Calu3 (cell line): ENCODE results near the gene CER1. TPM values are rescaled to one million over a fixed set of nuclear protein-coding genes. Genes with fewer than 3 reads are reported as not detected.

Source experiments
- BruUV-seq: library from RNA; stranded (reverse); fragments of 400-500 nt; replicated peaks from 2 replicates; lab custom pipeline; 2021; lab: Mats Ljungman, UMichigan
- CTCF ChIA-PET: fragments of 300-600 bp; sonication (Branson Sonifier 250); formaldehyde crosslinking; loops from one replicate; lab custom pipeline; 2022; ENCODE audit warnings: antibody characterized with exemption; lab: Charles Lee
- DNase-seq: peaks from one replicate; pipeline ENCODE4 v3.0.0; 2022
- H3K27ac Mint-ChIP-seq: one replicate; pipeline ENCODE4 v1.8.0; 2022; ENCODE audit warnings: mixed read lengths; ENCODE audit not compliant: unreplicated experiment
- H3K27me3 Mint-ChIP-seq: one replicate; pipeline ENCODE4 v1.8.0; 2022; ENCODE audit warnings: mixed read lengths; ENCODE audit not compliant: unreplicated experiment
- H3K36me3 Mint-ChIP-seq: one replicate; pipeline ENCODE4 v1.8.0; 2022; ENCODE audit warnings: mild to moderate bottlenecking, moderate library complexity, mixed read lengths; ENCODE audit not compliant: insufficient read depth, unreplicated experiment
- H3K4me1 Mint-ChIP-seq: one replicate; pipeline ENCODE4 v1.8.0; 2022; ENCODE audit warnings: mild to moderate bottlenecking, low read depth, mixed read lengths; ENCODE audit not compliant: unreplicated experiment
- H3K4me3 Mint-ChIP-seq: one replicate; pipeline ENCODE4 v1.8.0; 2022; ENCODE audit warnings: mild to moderate bottlenecking, low read depth, moderate library complexity, mixed read lengths; ENCODE audit not compliant: unreplicated experiment
- H3K9me3 Mint-ChIP-seq: one replicate; pipeline ENCODE4 v1.8.0; 2022; ENCODE audit warnings: low read depth, mixed read lengths; ENCODE audit not compliant: unreplicated experiment
- intact Hi-C: fragments of 100-400 bp; cut with micrococcal nuclease; formaldehyde crosslinking; loops from one replicate; pipeline ENCODE4 v1.10.0; 2022; ENCODE audit not compliant: unreplicated experiment
- total RNA-seq: library from RNA; stranded (reverse); gene quantifications from 2 replicates; pipeline ENCODE4 v1.2.3, GENCODE V29; 2022
- TF ChIP-seq, protein P1 (sequence below): fragments of 200-600 bp; IDR thresholded peaks from one replicate; pipeline ENCODE4 v1.8.0; 2022; ENCODE audit warnings: antibody characterized with exemption; ENCODE audit not compliant: unreplicated experiment

CER1 gene
- total RNA-seq, 1 experiment from 2014 or later, result not detected

GRCh38 chr9:14702200-14702720 is 20.3 kb downstream of the CER1 start:
- no peak for DNase-seq
- peaks cover 4% of the 10 kb centered on the region for H3K9me3 Mint-ChIP-seq
- no peak overlapping the region for H3K4me3 Mint-ChIP-seq
- CTCF ChIA-PET, result no interaction called here
- intact Hi-C loops, result no loop called here
- peaks cover 14% of the 10 kb centered on the region for H3K27me3 Mint-ChIP-seq
- TF ChIP-seq, protein P1, sequence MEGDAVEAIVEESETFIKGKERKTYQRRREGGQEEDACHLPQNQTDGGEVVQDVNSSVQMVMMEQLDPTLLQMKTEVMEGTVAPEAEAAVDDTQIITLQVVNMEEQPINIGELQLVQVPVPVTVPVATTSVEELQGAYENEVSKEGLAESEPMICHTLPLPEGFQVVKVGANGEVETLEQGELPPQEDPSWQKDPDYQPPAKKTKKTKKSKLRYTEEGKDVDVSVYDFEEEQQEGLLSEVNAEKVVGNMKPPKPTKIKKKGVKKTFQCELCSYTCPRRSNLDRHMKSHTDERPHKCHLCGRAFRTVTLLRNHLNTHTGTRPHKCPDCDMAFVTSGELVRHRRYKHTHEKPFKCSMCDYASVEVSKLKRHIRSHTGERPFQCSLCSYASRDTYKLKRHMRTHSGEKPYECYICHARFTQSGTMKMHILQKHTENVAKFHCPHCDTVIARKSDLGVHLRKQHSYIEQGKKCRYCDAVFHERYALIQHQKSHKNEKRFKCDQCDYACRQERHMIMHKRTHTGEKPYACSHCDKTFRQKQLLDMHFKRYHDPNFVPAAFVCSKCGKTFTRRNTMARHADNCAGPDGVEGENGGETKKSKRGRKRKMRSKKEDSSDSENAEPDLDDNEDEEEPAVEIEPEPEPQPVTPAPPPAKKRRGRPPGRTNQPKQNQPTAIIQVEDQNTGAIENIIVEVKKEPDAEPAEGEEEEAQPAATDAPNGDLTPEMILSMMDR, result no peak
- no peak overlapping the region for H3K27ac Mint-ChIP-seq
- H3K36me3 Mint-ChIP-seq, result no peaks in the 10 kb centered on the region
- no TSS peak for BruUV-seq
- H3K4me1 Mint-ChIP-seq, result no peaks in the 10 kb centered on the region

DNA sequence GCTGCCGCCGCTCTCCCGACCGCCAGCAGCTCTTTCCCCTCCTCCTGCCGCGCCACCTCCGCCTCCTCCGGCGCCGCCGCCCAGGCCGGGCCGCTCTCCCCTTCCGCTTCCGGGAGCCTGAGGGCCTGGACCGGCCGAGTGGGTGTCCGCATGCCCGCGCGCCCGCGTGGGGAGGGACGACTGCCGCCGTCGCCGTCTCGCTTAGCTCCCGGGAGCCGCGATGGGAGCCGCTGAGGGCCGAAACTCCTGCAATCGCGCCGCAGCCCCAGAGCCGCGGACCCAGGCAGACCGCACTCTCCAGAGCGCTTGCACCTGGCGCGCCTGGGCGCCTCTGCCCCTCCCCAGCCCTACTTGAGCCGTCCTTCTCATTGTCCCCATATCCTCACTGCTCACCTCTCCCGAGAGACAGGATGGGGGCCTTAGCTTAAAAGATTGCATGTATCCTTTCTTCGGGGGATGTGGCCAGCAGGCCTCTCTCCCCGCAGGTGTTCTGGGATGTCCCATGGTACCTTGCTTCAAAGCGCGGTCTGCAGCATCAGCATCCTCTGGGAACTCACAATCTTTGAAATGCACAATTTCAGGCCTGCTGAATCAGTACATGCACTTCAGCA is 29.2 kb downstream of the CER1 start, which contains the start of gene ZDHHC21:
TSS of gene ZDHHC21 (minus strand) at position 182 of the 611 bp plus-strand sequence. CDS start 19,092 bp downstream, outside the sequence.
- peak; percentile 64 for DNase-seq
- CTCF ChIA-PET, result interaction anchor here (0.6 to 1.2 kb wide), 2 partner anchors 32 to 85 kb away, joined by 3 read pairs; no protein-coding TSS in a partner anchor
- Mint-ChIP-seq H3K27ac (peak within 1 kb of the TSS; percentile 81), H3K36me3 (peaks cover 21% of the 10 kb centered on the region), H3K4me3 (peak within 1 kb of the TSS; percentile 92), H3K9me3 (no peaks in the 10 kb centered on the region), H3K27me3 (peaks cover 16% of the 10 kb centered on the region), H3K4me1 (no peaks in the 10 kb centered on the region)
- TF ChIP-seq, protein P1, result no peak
- intact Hi-C loops, result no loop called here
- no TSS peak for BruUV-seq

DNA sequence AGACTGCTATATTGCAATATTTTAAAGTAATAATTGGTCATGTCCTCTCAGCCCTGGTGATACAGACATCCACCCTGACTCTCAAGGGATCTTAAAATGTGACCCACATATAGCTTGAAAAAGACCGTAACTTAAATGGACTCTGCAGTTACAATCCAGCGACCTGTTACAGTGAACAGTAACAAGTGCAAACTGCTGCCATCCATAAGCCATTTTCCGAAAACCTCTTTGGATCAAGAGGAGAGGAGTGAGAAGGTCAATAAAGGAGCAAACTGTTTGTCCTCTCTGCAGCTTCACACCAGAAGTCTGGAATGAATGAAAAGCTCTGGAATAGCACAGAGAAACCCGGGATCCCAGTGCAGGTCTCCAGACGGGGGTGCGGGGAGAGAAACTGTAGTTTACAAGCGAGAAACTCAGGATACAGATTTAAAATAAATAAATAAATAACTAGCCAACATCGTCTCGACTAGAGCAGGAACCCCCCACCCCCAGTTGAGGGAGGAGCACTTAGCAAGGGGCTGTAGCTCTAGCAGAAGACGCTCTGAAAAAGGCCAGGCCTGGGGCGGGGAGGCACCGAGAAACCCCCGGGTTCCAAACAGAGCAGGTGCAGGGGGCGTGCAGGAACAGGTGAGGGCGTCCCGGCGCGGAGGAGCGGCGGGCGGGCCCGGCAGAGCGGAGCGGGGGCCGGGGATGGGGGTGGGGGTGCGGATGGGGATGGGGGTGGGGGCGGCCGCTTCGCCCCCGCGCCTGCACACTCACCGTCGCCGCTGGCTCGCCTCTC is 29.9 kb downstream of the CER1 start:
- TSS peak; percentile 58 for BruUV-seq
- intact Hi-C loops, result no loop called here
- Mint-ChIP-seq H3K4me3 (peak overlapping the region; percentile 92), H3K4me1 (no peaks in the 10 kb centered on the region), H3K27ac (peak overlapping the region; percentile 81), H3K9me3 (no peaks in the 10 kb centered on the region), H3K27me3 (peaks cover 9% of the 10 kb centered on the region), H3K36me3 (peaks cover 21% of the 10 kb centered on the region)
- CTCF ChIA-PET, result interaction anchor here (0.6 to 1.2 kb wide), 2 partner anchors 31 to 86 kb away, joined by 3 read pairs; no protein-coding TSS in a partner anchor
- no peak for DNase-seq
- TF ChIP-seq, protein P1, result no peak

- DNase-seq, result no peak
- CTCF ChIA-PET, result no interaction called here
- Mint-ChIP-seq H3K36me3 (peaks cover 21% of the 10 kb centered on the region), H3K9me3 (no peaks in the 10 kb centered on the region), H3K27ac (no peak overlapping the region), H3K27me3 (no peaks in the 10 kb centered on the region), H3K4me1 (no peaks in the 10 kb centered on the region), H3K4me3 (peak overlapping the region; percentile 37)
- BruUV-seq, result no TSS peak
- intact Hi-C loops, result no loop called here
- TF ChIP-seq, protein P1, result no peak
Measured at GRCh38 chr9:14690948-14691730, 31.4 kb downstream of the CER1 start.
